ENCODE data around the gene AKR1B15.
"Not testable (repeated sequence)": the region's sequence is repeated elsewhere in the genome, so short reads cannot be mapped to it uniquely, and the experiment has no call there.

The AKR1B15 gene

GRCh38 chr7:134514663-134515062 is 34.2 kb upstream of the AKR1B15 start:
- H3K79me2 ChIP-seq (ENCODE audit: control insufficient read depth, insufficient read depth, low read length) = no peaks in the 10 kb centered on the region
- H2BK5ac ChIP-seq (ENCODE audit: low read length) = no peak overlapping the region
- no peak overlapping the region for H3K27ac ChIP-seq (ENCODE audit: low read depth, low read length)
- no peak overlapping the region for H3K9ac ChIP-seq (ENCODE audit: low read length)
- no peak overlapping the region for H2AK5ac ChIP-seq (ENCODE audit: low read length)
- no peaks in the 10 kb centered on the region for H3K36me3 ChIP-seq (ENCODE audit: control insufficient read depth, insufficient read depth, low read length)
- no peaks in the 10 kb centered on the region for H3K79me1 ChIP-seq (ENCODE audit: low read length)
- no peaks in the 10 kb centered on the region for H3K27me3 ChIP-seq (ENCODE audit: insufficient read depth, low read length, poor library complexity)
- no peak overlapping the region for H3K18ac ChIP-seq (ENCODE audit: low read length)
- DNase-seq = peak; percentile 81
- no peak overlapping the region for H4K5ac ChIP-seq (ENCODE audit: low read length)
- no peak overlapping the region for H3K4me2 ChIP-seq (ENCODE audit: low read length)
- H2BK120ac ChIP-seq (ENCODE audit: low read depth, low read length) = no peak overlapping the region
- H3K4me3 ChIP-seq (ENCODE audit: low read length) = no peak overlapping the region
- no CpG with 5 or more reads among the region's 4 CpGs for WGBS (ENCODE audit: extremely low coverage, insufficient coverage, low lambda C conversion rate)
- no peaks in the 10 kb centered on the region for H3K4me1 ChIP-seq (ENCODE audit: control insufficient read depth, low read depth, low read length)
- H3K23ac ChIP-seq (ENCODE audit: low read length) = no peak overlapping the region
- H2BK15ac ChIP-seq (replicated peaks; ENCODE audit: low read depth) = no peak overlapping the region
- H3K4ac ChIP-seq (ENCODE audit: low read depth, low read length) = no peak overlapping the region
- no peak overlapping the region for H4K8ac ChIP-seq (ENCODE audit: low read depth, low read length)
- H3K56ac ChIP-seq (ENCODE audit: low read length) = no peak overlapping the region

- H4K8ac ChIP-seq (ENCODE audit: low read depth, low read length) = no peak overlapping the region
- H3K4ac ChIP-seq (ENCODE audit: low read depth, low read length) = no peak overlapping the region
- no peak overlapping the region for H3K56ac ChIP-seq (ENCODE audit: low read length)
- H3K27me3 ChIP-seq (ENCODE audit: insufficient read depth, low read length, poor library complexity) = no peaks in the 10 kb centered on the region
- no peak overlapping the region for H3K4me2 ChIP-seq (ENCODE audit: low read length)
- H3K27ac ChIP-seq (ENCODE audit: low read depth, low read length) = no peak overlapping the region
- no peak overlapping the region for H2BK15ac ChIP-seq (replicated peaks; ENCODE audit: low read depth)
- no peaks in the 10 kb centered on the region for H3K4me1 ChIP-seq (ENCODE audit: control insufficient read depth, low read depth, low read length)
- H3K79me1 ChIP-seq (ENCODE audit: low read length) = no peaks in the 10 kb centered on the region
- no peaks in the 10 kb centered on the region for H3K79me2 ChIP-seq (ENCODE audit: control insufficient read depth, insufficient read depth, low read length)
- no peak overlapping the region for H4K5ac ChIP-seq (ENCODE audit: low read length)
- H2BK5ac ChIP-seq (ENCODE audit: low read length) = no peak overlapping the region
- no peak overlapping the region for H3K4me3 ChIP-seq (ENCODE audit: low read length)
- no peak overlapping the region for H3K23ac ChIP-seq (ENCODE audit: low read length)
- H3K18ac ChIP-seq (ENCODE audit: low read length) = no peak overlapping the region
- DNase-seq = no peak
- no peak overlapping the region for H2BK120ac ChIP-seq (ENCODE audit: low read depth, low read length)
- no peak overlapping the region for H3K9ac ChIP-seq (ENCODE audit: low read length)
- no peaks in the 10 kb centered on the region for H3K36me3 ChIP-seq (ENCODE audit: control insufficient read depth, insufficient read depth, low read length)
- WGBS (ENCODE audit: extremely low coverage, insufficient coverage, low lambda C conversion rate) = no CpG with 5 or more reads among the region's 6 CpGs
- no peak overlapping the region for H2AK5ac ChIP-seq (ENCODE audit: low read length)
These were observed 33.1 kb upstream of the AKR1B15 start for GRCh38 chr7:134515569-134516468.

GRCh38 chr7:134520130-134520529 is 28.8 kb upstream of the AKR1B15 start:
- no peaks in the 10 kb centered on the region for H3K79me2 ChIP-seq (ENCODE audit: control insufficient read depth, insufficient read depth, low read length)
- no peak overlapping the region for H3K4ac ChIP-seq (ENCODE audit: low read depth, low read length)
- no CpG with 5 or more reads among the region's 4 CpGs for WGBS (ENCODE audit: extremely low coverage, insufficient coverage, low lambda C conversion rate)
- no peak overlapping the region for H2BK120ac ChIP-seq (ENCODE audit: low read depth, low read length)
- DNase-seq = no peak
- no peaks in the 10 kb centered on the region for H3K4me1 ChIP-seq (ENCODE audit: control insufficient read depth, low read depth, low read length)
- no peak overlapping the region for H3K9ac ChIP-seq (ENCODE audit: low read length)
- H3K23ac ChIP-seq (ENCODE audit: low read length) = no peak overlapping the region
- no peak overlapping the region for H2BK5ac ChIP-seq (ENCODE audit: low read length)
- H3K27ac ChIP-seq (ENCODE audit: low read depth, low read length) = no peak overlapping the region
- no peaks in the 10 kb centered on the region for H3K36me3 ChIP-seq (ENCODE audit: control insufficient read depth, insufficient read depth, low read length)
- no peak overlapping the region for H3K4me3 ChIP-seq (ENCODE audit: low read length)
- H3K79me1 ChIP-seq (ENCODE audit: low read length) = no peaks in the 10 kb centered on the region
- H2BK15ac ChIP-seq (replicated peaks; ENCODE audit: low read depth) = no peak overlapping the region
- no peaks in the 10 kb centered on the region for H3K27me3 ChIP-seq (ENCODE audit: insufficient read depth, low read length, poor library complexity)
- no peak overlapping the region for H4K8ac ChIP-seq (ENCODE audit: low read depth, low read length)
- no peak overlapping the region for H2AK5ac ChIP-seq (ENCODE audit: low read length)
- H3K56ac ChIP-seq (ENCODE audit: low read length) = no peak overlapping the region
- no peak overlapping the region for H3K4me2 ChIP-seq (ENCODE audit: low read length)
- H3K18ac ChIP-seq (ENCODE audit: low read length) = no peak overlapping the region
- H4K5ac ChIP-seq (ENCODE audit: low read length) = no peak overlapping the region

- no peak overlapping the region for H3K4me2 ChIP-seq (ENCODE audit: low read length)
- H4K8ac ChIP-seq (ENCODE audit: low read depth, low read length) = no peak overlapping the region
- H2AK5ac ChIP-seq (ENCODE audit: low read length) = no peak overlapping the region
- no peak overlapping the region for H3K27ac ChIP-seq (ENCODE audit: low read depth, low read length)
- H2BK5ac ChIP-seq (ENCODE audit: low read length) = no peak overlapping the region
- no peak for DNase-seq
- no peak overlapping the region for H3K4ac ChIP-seq (ENCODE audit: low read depth, low read length)
- H3K4me3 ChIP-seq (ENCODE audit: low read length) = no peak overlapping the region
- H3K56ac ChIP-seq (ENCODE audit: low read length) = no peak overlapping the region
- H3K4me1 ChIP-seq (ENCODE audit: control insufficient read depth, low read depth, low read length) = no peaks in the 10 kb centered on the region
- H2BK120ac ChIP-seq (ENCODE audit: low read depth, low read length) = no peak overlapping the region
- no peak overlapping the region for H3K18ac ChIP-seq (ENCODE audit: low read length)
- no peaks in the 10 kb centered on the region for H3K36me3 ChIP-seq (ENCODE audit: control insufficient read depth, insufficient read depth, low read length)
- no peak overlapping the region for H2BK15ac ChIP-seq (replicated peaks; ENCODE audit: low read depth)
- no peak overlapping the region for H4K5ac ChIP-seq (ENCODE audit: low read length)
- no peaks in the 10 kb centered on the region for H3K79me2 ChIP-seq (ENCODE audit: control insufficient read depth, insufficient read depth, low read length)
- H3K27me3 ChIP-seq (ENCODE audit: insufficient read depth, low read length, poor library complexity) = no peaks in the 10 kb centered on the region
- H3K9ac ChIP-seq (ENCODE audit: low read length) = no peak overlapping the region
- no peak overlapping the region for H3K23ac ChIP-seq (ENCODE audit: low read length)
- no peaks in the 10 kb centered on the region for H3K79me1 ChIP-seq (ENCODE audit: low read length)
- WGBS (ENCODE audit: extremely low coverage, insufficient coverage, low lambda C conversion rate) = no CpG with 5 or more reads among the region's 5 CpGs
These were observed 26.3 kb upstream of the AKR1B15 start for GRCh38 chr7:134522601-134523000.

GRCh38 chr7:134525449-134525848 is 23.5 kb upstream of the AKR1B15 start:
- not testable (repeated sequence) for H3K56ac ChIP-seq (ENCODE audit: low read length); H3K4me2 ChIP-seq (ENCODE audit: low read length); H4K8ac ChIP-seq (ENCODE audit: low read depth, low read length); H2BK120ac ChIP-seq (ENCODE audit: low read depth, low read length); H3K36me3 ChIP-seq (ENCODE audit: control insufficient read depth, insufficient read depth, low read length); H3K4me1 ChIP-seq (ENCODE audit: control insufficient read depth, low read depth, low read length); H3K79me2 ChIP-seq (ENCODE audit: control insufficient read depth, insufficient read depth, low read length); H3K27ac ChIP-seq (ENCODE audit: low read depth, low read length); H2AK5ac ChIP-seq (ENCODE audit: low read length); H2BK15ac ChIP-seq (replicated peaks; ENCODE audit: low read depth); DNase-seq; H3K4me3 ChIP-seq (ENCODE audit: low read length); H3K23ac ChIP-seq (ENCODE audit: low read length); H3K27me3 ChIP-seq (ENCODE audit: insufficient read depth, low read length, poor library complexity); H3K18ac ChIP-seq (ENCODE audit: low read length); H3K79me1 ChIP-seq (ENCODE audit: low read length); H2BK5ac ChIP-seq (ENCODE audit: low read length); H3K9ac ChIP-seq (ENCODE audit: low read length); H3K4ac ChIP-seq (ENCODE audit: low read depth, low read length); H4K5ac ChIP-seq (ENCODE audit: low read length)
- WGBS (ENCODE audit: extremely low coverage, insufficient coverage, low lambda C conversion rate) = no CpG with 5 or more reads among the region's 3 CpGs

Measured in mesendoderm (in vitro differentiated cells).